ENCODE measurements around the gene SCT. TPM values are rescaled to one million over a fixed set of nuclear protein-coding genes. Genes with fewer than 3 reads are reported as not detected.

The SCT gene
- total and polyA plus RNA-seq, 2 donors from 2014 or later = not detected

GRCh38 chr11:657691-658126 is 30.7 kb upstream of the SCT start:
- H3K36me3 ChIP-seq (ENCODE audit: control insufficient read depth in 2 of 3, insufficient read depth in 3 of 3, low read length in 3 of 3) = peaks cover 0 to 3% (median 0%) of the 10 kb centered on the region in 3 donors
- H3K4me3 ChIP-seq (ENCODE audit: low read length in 3 of 3) = no peak overlapping the region
- no peak overlapping the region for H3K9ac ChIP-seq (ENCODE audit: low read length in 3 of 3)
- intact Hi-C loops (cut with DNase I) = no loop called here
- TF ChIP-seq, protein P1, sequence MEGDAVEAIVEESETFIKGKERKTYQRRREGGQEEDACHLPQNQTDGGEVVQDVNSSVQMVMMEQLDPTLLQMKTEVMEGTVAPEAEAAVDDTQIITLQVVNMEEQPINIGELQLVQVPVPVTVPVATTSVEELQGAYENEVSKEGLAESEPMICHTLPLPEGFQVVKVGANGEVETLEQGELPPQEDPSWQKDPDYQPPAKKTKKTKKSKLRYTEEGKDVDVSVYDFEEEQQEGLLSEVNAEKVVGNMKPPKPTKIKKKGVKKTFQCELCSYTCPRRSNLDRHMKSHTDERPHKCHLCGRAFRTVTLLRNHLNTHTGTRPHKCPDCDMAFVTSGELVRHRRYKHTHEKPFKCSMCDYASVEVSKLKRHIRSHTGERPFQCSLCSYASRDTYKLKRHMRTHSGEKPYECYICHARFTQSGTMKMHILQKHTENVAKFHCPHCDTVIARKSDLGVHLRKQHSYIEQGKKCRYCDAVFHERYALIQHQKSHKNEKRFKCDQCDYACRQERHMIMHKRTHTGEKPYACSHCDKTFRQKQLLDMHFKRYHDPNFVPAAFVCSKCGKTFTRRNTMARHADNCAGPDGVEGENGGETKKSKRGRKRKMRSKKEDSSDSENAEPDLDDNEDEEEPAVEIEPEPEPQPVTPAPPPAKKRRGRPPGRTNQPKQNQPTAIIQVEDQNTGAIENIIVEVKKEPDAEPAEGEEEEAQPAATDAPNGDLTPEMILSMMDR (IDR thresholded peaks at IDR 0.05; ENCODE audit: borderline replicate concordance, extremely low read depth, insufficient read depth) = no peak
- no peaks in the 10 kb centered on the region for H3K9me3 ChIP-seq (ENCODE audit: control insufficient read depth in 2 of 3, insufficient read depth in 1 of 3, low read length in 3 of 3)
- H3K27me3 ChIP-seq (ENCODE audit: control insufficient read depth, insufficient read depth, low read length) = no peaks in the 10 kb centered on the region
- DNase-seq = no peak
- H3K4me1 ChIP-seq (ENCODE audit: control insufficient read depth in 2 of 3, insufficient read depth in 2 of 3, low read depth in 1 of 3, low read length in 3 of 3) = no peaks in the 10 kb centered on the region
- no peak overlapping the region for H3K27ac ChIP-seq (ENCODE audit: low read depth in 2 of 2, low read length in 2 of 2)
- no peak for FAIRE-seq

- H3K4me3 ChIP-seq (ENCODE audit: low read length in 3 of 3) = no peak overlapping the region
- H3K36me3 ChIP-seq (ENCODE audit: control insufficient read depth in 2 of 3, insufficient read depth in 3 of 3, low read length in 3 of 3) = peaks cover 0 to 3% (median 0%) of the 10 kb centered on the region in 3 donors
- no peaks in the 10 kb centered on the region for H3K4me1 ChIP-seq (ENCODE audit: control insufficient read depth in 2 of 3, insufficient read depth in 2 of 3, low read depth in 1 of 3, low read length in 3 of 3)
- TF ChIP-seq, protein P1 (IDR thresholded peaks at IDR 0.05; ENCODE audit: borderline replicate concordance, extremely low read depth, insufficient read depth) = no peak
- no peaks in the 10 kb centered on the region for H3K27me3 ChIP-seq (ENCODE audit: control insufficient read depth, insufficient read depth, low read length)
- FAIRE-seq (no peak), DNase-seq (no peak)
- no peaks in the 10 kb centered on the region for H3K9me3 ChIP-seq (ENCODE audit: control insufficient read depth in 2 of 3, insufficient read depth in 1 of 3, low read length in 3 of 3)
- no peak overlapping the region for H3K27ac ChIP-seq (ENCODE audit: low read depth in 2 of 2, low read length in 2 of 2)
- no peak overlapping the region for H3K9ac ChIP-seq (ENCODE audit: low read length in 3 of 3)
- intact Hi-C loops (cut with DNase I) = no loop called here
These were observed 29.9 kb upstream of the SCT start for GRCh38 chr11:656866-657265.

DNA sequence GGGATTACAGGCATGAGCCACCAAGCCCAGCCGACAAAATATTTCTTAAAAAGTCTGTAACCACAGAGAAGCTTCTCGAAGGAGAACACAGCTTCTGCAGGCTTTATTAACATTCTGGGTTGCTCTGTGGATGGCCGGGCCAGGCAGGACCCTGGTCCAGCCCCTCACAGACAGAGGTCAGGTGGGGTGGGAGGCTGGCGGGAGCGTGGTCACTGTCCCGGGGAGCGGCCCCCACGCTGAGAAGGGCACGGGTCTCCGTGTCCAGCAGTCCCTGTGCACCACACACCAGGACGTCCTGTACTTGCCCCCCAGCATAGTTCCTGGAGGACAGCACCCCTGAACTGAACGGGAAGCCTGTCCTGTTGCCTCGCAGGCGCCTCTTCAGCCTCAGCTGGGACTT is 29.4 kb upstream of the SCT start:
- no peak for DNase-seq
- no peaks in the 10 kb centered on the region for H3K27me3 ChIP-seq (ENCODE audit: control insufficient read depth, insufficient read depth, low read length)
- no peak overlapping the region for H3K9ac ChIP-seq (ENCODE audit: low read length in 3 of 3)
- H3K36me3 ChIP-seq (ENCODE audit: control insufficient read depth in 2 of 3, insufficient read depth in 3 of 3, low read length in 3 of 3) = no peaks in the 10 kb centered on the region
- H3K4me1 ChIP-seq (ENCODE audit: control insufficient read depth in 2 of 3, insufficient read depth in 2 of 3, low read depth in 1 of 3, low read length in 3 of 3) = no peaks in the 10 kb centered on the region
- H3K9me3 ChIP-seq (ENCODE audit: control insufficient read depth in 2 of 3, insufficient read depth in 1 of 3, low read length in 3 of 3) = no peaks in the 10 kb centered on the region
- no peak overlapping the region for H3K4me3 ChIP-seq (ENCODE audit: low read length in 3 of 3)
- no peak overlapping the region for H3K27ac ChIP-seq (ENCODE audit: low read depth in 2 of 2, low read length in 2 of 2)
- intact Hi-C loops (cut with DNase I) = no loop called here
- FAIRE-seq = no peak
- TF ChIP-seq, protein P1 (IDR thresholded peaks at IDR 0.05; ENCODE audit: borderline replicate concordance, extremely low read depth, insufficient read depth) = no peak

Data from kidney (tissue), 14 donors.